Liver (tissue), 9 donors: Measurements from ENCODE around the gene DMP1. TPM values are rescaled to one million over a fixed set of nuclear protein-coding genes. Genes with fewer than 3 reads are reported as not detected.

ENCODE experiments used
- DNase-seq: peaks from one replicate; pipeline ENCODE4 v3.0.0-alpha.2; 2017; ENCODE audit warnings: low spot score
- H3K27ac ChIP-seq, 2 donors: one replicate each; pipeline ENCODE4 v1.7.0; 2013; ENCODE audit warnings: inconsistent platforms in 2 of 2, low read length in 2 of 2, control low read depth in 1 of 2, low read depth in 1 of 2, mild to moderate bottlenecking in 1 of 2
- H3K27me3 ChIP-seq, 4 donors: one replicate each; pipeline versions ENCODE4 v1.6.1 to v1.7.0; 2013; ENCODE audit warnings: low read length in 3 of 4, inconsistent platforms in 1 of 4, mild to moderate bottlenecking in 1 of 4, moderate library complexity in 1 of 4; ENCODE audit not compliant: control insufficient read depth in 4 of 4, insufficient read depth in 4 of 4
- H3K36me3 ChIP-seq, 4 donors: one replicate each; pipeline versions ENCODE4 v1.6.1 to v1.7.0; 2013; ENCODE audit warnings: low read length in 3 of 4, mild to moderate bottlenecking in 3 of 4, low read depth in 1 of 4, moderate library complexity in 1 of 4; ENCODE audit not compliant: control insufficient read depth in 4 of 4, insufficient read depth in 3 of 4
- H3K4me1 ChIP-seq, 4 donors: one replicate each; pipeline versions ENCODE4 v1.6.1 to v1.7.0; 2013; ENCODE audit warnings: low read length in 3 of 4, mild to moderate bottlenecking in 3 of 4, moderate library complexity in 1 of 4; ENCODE audit not compliant: control insufficient read depth in 4 of 4, insufficient read depth in 4 of 4
- H3K4me3 ChIP-seq, 3 donors: one replicate each; pipeline versions ENCODE4 v1.6.1 to v1.7.0; 2013; ENCODE audit warnings: low read length in 3 of 3, control low read depth in 1 of 3, low read depth in 1 of 3, mild to moderate bottlenecking in 1 of 3
- H3K9ac ChIP-seq, 2 donors: one replicate each; pipeline ENCODE4 v1.7.0; 2013; ENCODE audit warnings: low read length in 2 of 2, mild to moderate bottlenecking in 2 of 2, moderate library complexity in 2 of 2, control low read depth in 1 of 2, low read depth in 1 of 2
- H3K9me3 ChIP-seq, 4 donors: one replicate each; pipeline versions ENCODE4 v1.6.1 to v1.7.0; 2013; ENCODE audit warnings: low read length in 3 of 4; ENCODE audit not compliant: control insufficient read depth in 4 of 4
- EGR1 ChIP-seq, 2 donors: IDR thresholded peaks; 2 replicates each; pipeline ENCODE4 v1.6.1; 2016 to 2018; ENCODE audit warnings: antibody characterized with exemption in 2 of 2, low read depth in 2 of 2
- FOXA1 ChIP-seq: IDR thresholded peaks from 2 replicates; pipeline ENCODE4 v1.6.1; 2016; ENCODE audit warnings: antibody characterized with exemption
- FOXA2 ChIP-seq: IDR thresholded peaks from 2 replicates; pipeline ENCODE4 v1.6.1; 2016; ENCODE audit warnings: antibody characterized with exemption
- GABPA ChIP-seq, 2 donors: IDR thresholded peaks in 1 of 2; conservative IDR thresholded peaks in 1 of 2; 2 replicates each; pipeline ENCODE4 v1.6.1; 2016; ENCODE audit warnings: antibody characterized with exemption in 2 of 2, mild to moderate bottlenecking in 1 of 2, moderate library complexity in 1 of 2
- HNF4A ChIP-seq, 2 donors: conservative IDR thresholded peaks; 2 replicates each; pipeline ENCODE4 v1.6.1; 2016; ENCODE audit warnings: antibody characterized with exemption in 2 of 2, mild to moderate bottlenecking in 2 of 2
- HNF4G ChIP-seq: IDR thresholded peaks from 2 replicates; pipeline ENCODE4 v1.6.1; 2016; ENCODE audit warnings: antibody characterized with exemption
- JUND ChIP-seq, 2 donors: IDR thresholded peaks; 2 replicates each; pipeline ENCODE4 v1.6.1; 2016; ENCODE audit warnings: antibody characterized with exemption in 2 of 2
- NR2F2 ChIP-seq: IDR thresholded peaks from 2 replicates; pipeline ENCODE4 v1.6.1; 2016; ENCODE audit warnings: antibody characterized with exemption
- REST ChIP-seq: IDR thresholded peaks from 2 replicates; pipeline ENCODE4 v1.6.1; 2016; ENCODE audit warnings: antibody characterized with exemption, mild to moderate bottlenecking
- RXRA ChIP-seq, 2 donors: IDR thresholded peaks; 2 replicates each; pipeline ENCODE4 v1.6.1; 2017 to 2018; ENCODE audit warnings: antibody characterized with exemption in 2 of 2, mild to moderate bottlenecking in 1 of 2
- SP1 ChIP-seq: IDR thresholded peaks from 2 replicates; pipeline ENCODE4 v1.6.1; 2018; ENCODE audit warnings: antibody characterized with exemption, mild to moderate bottlenecking
- YY1 ChIP-seq: IDR thresholded peaks from 2 replicates; pipeline ENCODE4 v1.6.1; 2016; ENCODE audit warnings: antibody characterized with exemption, mild to moderate bottlenecking
- WGBS: extraction: QIAGEN DNeasy Blood & Tissue Kit; methylation state at CpG from one replicate; pipeline ENCODE4 v1.1.7; 2013; 5-methylcytosine and 5-hydroxymethylcytosine counted together
- polyA plus RNA-seq, 2 donors: library from polyadenylated mRNA; stranded (reverse) in 1 of 2; unstranded in 1 of 2; fragments of 200-250 nt in 1 of 2; fragments of >200 nt in 1 of 2; fragmentation: Nextera tagmentation in 1 of 2; extraction: Ambion mirVana in 1 of 2; gene quantifications; one replicate each; pipeline versions ENCODE4 v1.2.1 to v1.2.3, GENCODE V29; 2013 to 2015
- total RNA-seq, 2 donors: library from RNA; depleted of rRNA; stranded (reverse); fragments of >200 nt; gene quantifications; one replicate each; pipeline ENCODE4 v1.2.3, GENCODE V29; 2014
- TF ChIP-seq, protein P1 (sequence below): IDR thresholded peaks from 2 replicates; pipeline ENCODE4 v1.6.1; 2016; ENCODE audit warnings: antibody characterized with exemption
- TF ChIP-seq, protein P2 (sequence below): IDR thresholded peaks from 2 replicates; pipeline ENCODE4 v1.6.1; 2016; ENCODE audit warnings: antibody characterized with exemption
- TF ChIP-seq, protein P3 (sequence below): IDR thresholded peaks from 2 replicates; pipeline ENCODE4 v1.6.1; 2016; ENCODE audit warnings: antibody characterized with exemption
- TF ChIP-seq, protein P4 (sequence below): fragments of 150-350 bp; IDR thresholded peaks from 2 replicates; pipeline ENCODE4 v1.5.1; 2017; ENCODE audit warnings: improper control_type of control experiment, low read depth, low read length; ENCODE audit not compliant: missing input control
- donor health status: healthy.
- donor health status: healthy.
- donor health status: healthy.
- donor health status: healthy.
- donor health status: healthy.

The DMP1 gene
- total and polyA plus RNA-seq, 4 donors, result not detected

DNA sequence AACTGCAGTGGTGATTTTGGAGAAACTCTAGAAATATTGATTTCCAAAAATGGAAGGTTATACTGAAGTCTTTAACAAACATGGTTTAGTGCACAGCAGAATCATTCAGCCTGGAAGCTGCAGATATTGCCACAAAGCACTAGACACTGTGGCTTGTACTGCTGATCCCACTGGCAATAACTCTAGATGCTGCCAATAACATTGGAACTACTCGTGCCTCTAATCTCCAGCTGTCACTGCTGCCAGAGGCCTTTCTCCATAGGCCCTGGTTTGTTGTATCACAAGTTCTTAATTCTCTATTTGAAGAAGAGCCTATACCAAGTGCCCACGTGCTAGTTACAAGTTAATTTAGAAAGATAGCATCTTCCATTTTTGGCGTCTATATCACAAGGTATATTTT lies 19.3 kb downstream of the DMP1 start:
- no peaks in the 10 kb centered on the region for H3K36me3 ChIP-seq
- no peaks in the 10 kb centered on the region for H3K27me3 ChIP-seq
- TF ChIP-seq JUND (IDR thresholded peaks at IDR 0.05) (no peak), REST (no peak), YY1 (no peak), FOXA2 (no peak), SP1 (no peak), EGR1 (IDR thresholded peaks at IDR 0.05; ENCODE audit: low read depth in 2 of 2) (no peak), FOXA1 (no peak), GABPA (IDR thresholded peaks at IDR 0.05 in 1 of 2, conservative IDR thresholded peaks at IDR 0.05 in 1 of 2) (no peak), RXRA (IDR thresholded peaks at IDR 0.05) (no peak), NR2F2 (no peak)
- TF ChIP-seq, protein P1, sequence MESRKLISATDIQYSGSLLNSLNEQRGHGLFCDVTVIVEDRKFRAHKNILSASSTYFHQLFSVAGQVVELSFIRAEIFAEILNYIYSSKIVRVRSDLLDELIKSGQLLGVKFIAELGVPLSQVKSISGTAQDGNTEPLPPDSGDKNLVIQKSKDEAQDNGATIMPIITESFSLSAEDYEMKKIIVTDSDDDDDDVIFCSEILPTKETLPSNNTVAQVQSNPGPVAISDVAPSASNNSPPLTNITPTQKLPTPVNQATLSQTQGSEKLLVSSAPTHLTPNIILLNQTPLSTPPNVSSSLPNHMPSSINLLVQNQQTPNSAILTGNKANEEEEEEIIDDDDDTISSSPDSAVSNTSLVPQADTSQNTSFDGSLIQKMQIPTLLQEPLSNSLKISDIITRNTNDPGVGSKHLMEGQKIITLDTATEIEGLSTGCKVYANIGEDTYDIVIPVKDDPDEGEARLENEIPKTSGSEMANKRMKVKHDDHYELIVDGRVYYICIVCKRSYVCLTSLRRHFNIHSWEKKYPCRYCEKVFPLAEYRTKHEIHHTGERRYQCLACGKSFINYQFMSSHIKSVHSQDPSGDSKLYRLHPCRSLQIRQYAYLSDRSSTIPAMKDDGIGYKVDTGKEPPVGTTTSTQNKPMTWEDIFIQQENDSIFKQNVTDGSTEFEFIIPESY, result no peak
- TF ChIP-seq, protein P2, sequence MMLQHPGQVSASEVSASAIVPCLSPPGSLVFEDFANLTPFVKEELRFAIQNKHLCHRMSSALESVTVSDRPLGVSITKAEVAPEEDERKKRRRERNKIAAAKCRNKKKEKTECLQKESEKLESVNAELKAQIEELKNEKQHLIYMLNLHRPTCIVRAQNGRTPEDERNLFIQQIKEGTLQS, result no peak
- TF ChIP-seq, protein P3, sequence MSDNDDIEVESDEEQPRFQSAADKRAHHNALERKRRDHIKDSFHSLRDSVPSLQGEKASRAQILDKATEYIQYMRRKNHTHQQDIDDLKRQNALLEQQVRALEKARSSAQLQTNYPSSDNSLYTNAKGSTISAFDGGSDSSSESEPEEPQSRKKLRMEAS, result no peak
- TF ChIP-seq, protein P4, sequence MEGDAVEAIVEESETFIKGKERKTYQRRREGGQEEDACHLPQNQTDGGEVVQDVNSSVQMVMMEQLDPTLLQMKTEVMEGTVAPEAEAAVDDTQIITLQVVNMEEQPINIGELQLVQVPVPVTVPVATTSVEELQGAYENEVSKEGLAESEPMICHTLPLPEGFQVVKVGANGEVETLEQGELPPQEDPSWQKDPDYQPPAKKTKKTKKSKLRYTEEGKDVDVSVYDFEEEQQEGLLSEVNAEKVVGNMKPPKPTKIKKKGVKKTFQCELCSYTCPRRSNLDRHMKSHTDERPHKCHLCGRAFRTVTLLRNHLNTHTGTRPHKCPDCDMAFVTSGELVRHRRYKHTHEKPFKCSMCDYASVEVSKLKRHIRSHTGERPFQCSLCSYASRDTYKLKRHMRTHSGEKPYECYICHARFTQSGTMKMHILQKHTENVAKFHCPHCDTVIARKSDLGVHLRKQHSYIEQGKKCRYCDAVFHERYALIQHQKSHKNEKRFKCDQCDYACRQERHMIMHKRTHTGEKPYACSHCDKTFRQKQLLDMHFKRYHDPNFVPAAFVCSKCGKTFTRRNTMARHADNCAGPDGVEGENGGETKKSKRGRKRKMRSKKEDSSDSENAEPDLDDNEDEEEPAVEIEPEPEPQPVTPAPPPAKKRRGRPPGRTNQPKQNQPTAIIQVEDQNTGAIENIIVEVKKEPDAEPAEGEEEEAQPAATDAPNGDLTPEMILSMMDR, result no peak
- no peak overlapping the region for H3K9ac ChIP-seq
- no peak overlapping the region for H3K27ac ChIP-seq
- 82% methylated on average over 3 of the region's 3 CpGs for WGBS
- no peaks in the 10 kb centered on the region for H3K4me1 ChIP-seq
- H3K9me3 ChIP-seq, result peaks cover 0 to 4% (median 3%) of the 10 kb centered on the region in 4 donors
- DNase-seq, result no peak
- H3K4me3 ChIP-seq, result no peak overlapping the region

GRCh38 chr4:87677731-87678130 lies 27.7 kb downstream of the DMP1 start:
- no peaks in the 10 kb centered on the region for H3K4me1 ChIP-seq
- WGBS, result 65% methylated on average over 7 of the region's 7 CpGs
- H3K27ac ChIP-seq, result no peak overlapping the region
- no peaks in the 10 kb centered on the region for H3K36me3 ChIP-seq
- H3K9ac ChIP-seq, result no peak overlapping the region
- no peak for DNase-seq
- H3K27me3 ChIP-seq, result no peaks in the 10 kb centered on the region
- H3K9me3 ChIP-seq, result peaks cover 0 to 4% (median 0%) of the 10 kb centered on the region in 4 donors
- no peak overlapping the region for H3K4me3 ChIP-seq
- TF ChIP-seq SP1 (no peak), HNF4G (no peak), FOXA2 (no peak), JUND (IDR thresholded peaks at IDR 0.05) (no peak), RXRA (IDR thresholded peaks at IDR 0.05) (no peak), HNF4A (conservative IDR thresholded peaks at IDR 0.05) (no peak), FOXA1 (no peak)
- TF ChIP-seq, protein P3, result no peak
- TF ChIP-seq, protein P1, result no peak
- TF ChIP-seq, protein P4, result no peak
- TF ChIP-seq, protein P2, result no peak
